Mucosa of descending colon (tissue), 3 donors: Measurements from ENCODE around the gene NEB. TPM values are rescaled to one million over a fixed set of nuclear protein-coding genes. Genes with fewer than 3 reads are reported as not detected.
A peak's percentile ranks its signal among the peaks of the same experiment; 100 is the strongest.
"Not testable (repeated sequence)": the region's sequence is repeated elsewhere in the genome, so short reads cannot be mapped to it uniquely, and the experiment has no call there.

Experiments
- ATAC-seq: fragments of 200-7000 bp; cut with Tn5 transposase; one replicate; pipeline ENCODE4 v1.9.1; 2020; ENCODE audit warnings: mild to moderate bottlenecking, moderate library complexity
- DNase-seq, 3 donors: peaks; one replicate each; pipeline ENCODE4 v3.0.0-alpha.2; 2020
- H3K36me3 ChIP-seq: fragments of 200-600 bp; one replicate; pipeline ENCODE4 v1.8.0; 2021; ENCODE audit warnings: low read depth, mild to moderate bottlenecking
- H3K4me1 ChIP-seq: fragments of 200-600 bp; one replicate; pipeline ENCODE4 v1.8.0; 2021; ENCODE audit warnings: low read depth, mild to moderate bottlenecking
- H3K4me3 ChIP-seq: fragments of 200-600 bp; one replicate; pipeline ENCODE4 v1.8.0; 2021; ENCODE audit warnings: mild to moderate bottlenecking
- H3K9me3 ChIP-seq: fragments of 200-600 bp; one replicate; pipeline ENCODE4 v1.8.0; 2021; ENCODE audit warnings: mild to moderate bottlenecking
- CTCF ChIP-seq: fragments of 200-600 bp; IDR thresholded peaks from one replicate; pipeline ENCODE4 v1.8.0; 2022; ENCODE audit warnings: antibody characterized with exemption, mild to moderate bottlenecking
- intact Hi-C, 2 donors: fragments of 100-400 bp; cut with DNase I in 1 of 2; cut with micrococcal nuclease in 1 of 2; formaldehyde crosslinking; loops; one replicate each; pipeline versions ENCODE4 v1.11.0 to v1.11.1; 2022; cut with DNase I, micrococcal nuclease
- total RNA-seq, 3 donors: library from RNA; stranded (reverse); fragmentation: NEBNext Ultra II Directional in 2 of 3; extraction: Animal tissue kit (Norgen Biotek cat#: 25700) in 2 of 3; gene quantifications; one replicate each; pipeline versions ENCODE4 v1.2.1 to v1.2.4, GENCODE V29; 2021 to 2023
- donor health status: DM: no; HTN: no; CAD: no; lungs with moderate emphysema.
- donor health status: DM: no; HTN: no; CAD: no.
- donor health status: DM: no; HTN: yes; CAD: no.

The NEB gene
- total RNA-seq, 3 donors from 2014 or later: 0.54 to 1.1 (median 0.82) TPM

DNA sequence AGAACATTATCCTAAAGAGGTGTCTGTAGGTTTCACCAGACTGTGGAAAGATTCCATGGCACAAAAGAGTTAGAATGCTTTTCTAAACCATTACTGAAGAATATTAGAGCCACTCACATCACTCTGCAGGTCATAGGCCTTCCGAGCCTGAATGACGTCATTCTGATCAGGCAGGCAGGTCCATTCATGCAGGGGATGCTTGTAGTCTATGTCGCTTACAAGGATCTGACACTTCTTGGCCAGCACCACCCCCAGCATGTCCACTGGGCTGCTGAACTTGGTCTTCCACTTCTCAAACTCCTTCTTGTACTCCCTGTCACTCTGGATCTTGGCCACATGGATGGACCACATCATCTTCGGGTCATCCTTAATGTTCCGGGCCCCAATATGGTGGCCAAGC lies 120.1 kb downstream of the NEB start:
- no peak for ATAC-seq
- H3K4me1 ChIP-seq: no peaks in the 10 kb centered on the region
- no peak for TF ChIP-seq CTCF

GRCh38 chr2:151611351-151611750 lies 122.9 kb downstream of the NEB start:
- ATAC-seq (no peak), DNase-seq (no peak)
- intact Hi-C loops: no loop called here
- Histone ChIP-seq H3K36me3 (no peaks in the 10 kb centered on the region), H3K9me3 (no peaks in the 10 kb centered on the region), H3K4me1 (no peaks in the 10 kb centered on the region), H3K4me3 (no peak overlapping the region)
- no peak for TF ChIP-seq CTCF

More for the DNA sequence above, 120.1 kb downstream of the NEB start:
- no peak for DNase-seq
- Histone ChIP-seq H3K4me3 (no peak overlapping the region), H3K9me3 (no peaks in the 10 kb centered on the region), H3K36me3 (no peaks in the 10 kb centered on the region)
- intact Hi-C loops: no loop called here

DNA sequence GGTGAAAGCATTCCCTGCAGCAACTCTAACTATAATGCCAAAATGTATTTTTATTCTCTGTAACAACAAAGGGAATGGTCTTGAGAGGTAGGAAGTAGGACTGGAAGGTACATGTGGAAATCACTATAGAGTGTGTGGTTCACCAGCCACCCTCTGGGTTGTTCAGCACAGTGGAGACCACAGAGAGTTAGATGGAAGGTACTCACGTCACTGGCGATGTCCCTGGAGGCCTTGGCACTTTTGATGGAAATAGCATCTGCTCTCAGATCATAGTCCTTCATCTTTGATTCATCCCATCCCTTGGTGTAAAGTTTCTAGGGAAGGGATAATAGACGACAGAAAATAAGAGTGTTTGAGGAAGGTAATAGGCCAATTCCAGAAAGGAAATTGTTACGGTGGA lies 124.0 kb downstream of the NEB start:
- intact Hi-C loops: no loop called here
- no peak overlapping the region for H3K4me3 ChIP-seq
- ATAC-seq (no peak), DNase-seq (no peak)
- TF ChIP-seq CTCF: no peak
- no peaks in the 10 kb centered on the region for H3K9me3 ChIP-seq
- H3K36me3 ChIP-seq: no peaks in the 10 kb centered on the region
- no peaks in the 10 kb centered on the region for H3K4me1 ChIP-seq

- intact Hi-C loops: no loop called here
- H3K4me3 ChIP-seq: no peak overlapping the region
- H3K4me1 ChIP-seq: no peaks in the 10 kb centered on the region
- no peak for TF ChIP-seq CTCF
- no peak for ATAC-seq
- no peak for DNase-seq
- H3K36me3 ChIP-seq: no peaks in the 10 kb centered on the region
- H3K9me3 ChIP-seq: no peaks in the 10 kb centered on the region
Observed at GRCh38 chr2:151609705-151610104, 124.6 kb downstream of the NEB start.

GRCh38 chr2:151607459-151608424 lies 126.5 kb downstream of the NEB start:
- DNase-seq, H3K4me3 ChIP-seq, H3K9me3 ChIP-seq, H3K36me3 ChIP-seq, intact Hi-C loops, H3K4me1 ChIP-seq: not testable (repeated sequence)
- peak; percentile 72 for ATAC-seq

- H3K4me3 ChIP-seq, DNase-seq: not testable (repeated sequence)
Observed at GRCh38 chr2:151603530-151603929, 130.7 kb downstream of the NEB start.

DNA sequence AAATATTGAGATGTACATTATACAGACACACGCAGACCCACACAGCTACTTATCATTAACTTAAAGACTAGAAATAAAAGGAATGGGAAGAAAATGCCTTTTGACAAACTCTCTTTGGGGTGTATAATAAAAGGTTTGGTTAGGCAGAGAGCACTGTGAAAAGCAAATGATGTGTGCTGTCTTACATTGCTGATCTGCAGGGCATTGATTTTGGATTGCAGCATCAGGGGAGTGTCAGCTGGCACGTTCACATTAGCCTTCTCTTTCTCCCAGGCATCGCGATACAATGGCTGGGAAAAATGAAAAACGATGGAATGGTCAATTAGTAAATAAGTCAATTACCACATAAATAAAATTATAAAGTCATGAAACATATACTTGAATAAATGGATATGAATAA lies 131.9 kb downstream of the NEB start:
- H3K4me1 ChIP-seq, intact Hi-C loops, H3K4me3 ChIP-seq, H3K9me3 ChIP-seq, ATAC-seq, DNase-seq, H3K36me3 ChIP-seq: not testable (repeated sequence)

More at GRCh38 chr2:151603530-151603929, 130.7 kb downstream of the NEB start:
- H3K9me3 ChIP-seq, intact Hi-C loops, H3K4me1 ChIP-seq, ATAC-seq, H3K36me3 ChIP-seq: not testable (repeated sequence)

GRCh38 chr2:151601803-151602202 lies 132.5 kb downstream of the NEB start:
- peak; percentile 69 for ATAC-seq
- H3K9me3 ChIP-seq, intact Hi-C loops, H3K36me3 ChIP-seq, DNase-seq, H3K4me1 ChIP-seq, H3K4me3 ChIP-seq: not testable (repeated sequence)

DNA sequence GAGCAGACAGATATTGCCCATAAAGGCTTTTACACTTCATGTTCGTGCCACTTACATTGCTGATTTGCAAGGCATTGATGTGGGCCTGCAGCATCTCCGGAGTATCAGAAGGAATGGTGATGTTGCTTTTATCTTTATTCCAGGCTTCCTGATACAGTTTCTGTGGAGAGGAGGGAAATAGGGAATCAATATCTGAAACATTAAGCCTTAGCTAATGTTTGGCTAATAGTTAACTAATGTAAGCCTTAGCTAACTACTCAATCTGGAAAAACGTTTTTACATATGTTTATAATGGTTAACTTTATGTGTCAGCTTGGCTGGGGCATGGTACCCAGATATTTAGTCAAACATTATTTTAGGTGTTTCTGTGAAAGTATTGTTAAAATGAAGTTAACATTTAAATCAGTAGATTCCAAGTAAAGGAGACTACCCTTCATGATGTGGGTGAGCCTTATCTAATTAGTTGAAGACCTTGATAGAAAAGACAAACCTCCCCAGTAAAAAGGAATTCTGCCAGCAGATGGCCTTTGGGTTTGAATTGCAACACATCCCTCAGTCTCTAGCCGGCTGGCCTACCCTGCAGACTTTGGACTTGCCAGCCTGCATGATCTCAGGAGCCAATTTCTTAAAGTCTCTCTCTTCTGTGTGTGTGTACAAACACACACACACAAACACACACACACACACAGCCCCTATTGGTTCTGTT lies 137.2 kb downstream of the NEB start:
- peak; percentile 71 for ATAC-seq
- H3K9me3 ChIP-seq, intact Hi-C loops: not testable (repeated sequence)

GRCh38 chr2:151591908-151592255 lies 142.4 kb downstream of the NEB start:
- ATAC-seq, H3K4me1 ChIP-seq, H3K4me3 ChIP-seq, H3K36me3 ChIP-seq, DNase-seq, intact Hi-C loops, H3K9me3 ChIP-seq: not testable (repeated sequence)

More for the DNA sequence above, 137.2 kb downstream of the NEB start:
- H3K4me3 ChIP-seq, DNase-seq, H3K36me3 ChIP-seq, H3K4me1 ChIP-seq: not testable (repeated sequence)
